K562 (cell line): ENCODE measurements around the gene ANK3. TPM values are rescaled to one million over a fixed set of nuclear protein-coding genes. Genes with fewer than 3 reads are reported as not detected.
A peak's percentile ranks its signal among the peaks of the same experiment; 100 is the strongest.

Source experiments
- ATF3 ChIP-seq, 2 experiments: fragments of 450-650 bp in 1 of 2; sonication (generic) in 1 of 2; formaldehyde crosslinking in 1 of 2; IDR thresholded peaks in 1 of 2; conservative IDR thresholded peaks in 1 of 2; 2 replicates each; pipeline versions ENCODE4 v1.6.1 to v1.8.1; 2016 to 2023; ENCODE audit warnings: mild to moderate bottlenecking in 2 of 2, moderate library complexity in 2 of 2, inconsistent platforms in 1 of 2, missing genetic modification reagents in 1 of 2
- BCL6 ChIP-seq: fragments of 250-450 bp; sonication (Bioruptor Pico); IDR thresholded peaks from 2 replicates; pipeline ENCODE4 v1.4.0; 2020
- ESRRA ChIP-seq: fragments of 450-650 bp; IDR thresholded peaks from 2 replicates; pipeline ENCODE4 v1.6.1; 2014; ENCODE audit warnings: low read depth, mild to moderate bottlenecking, moderate library complexity, borderline replicate concordance
- FOXA3 ChIP-seq, 2 experiments: fragments of 450-650 bp in 1 of 2; sonication (generic) in 1 of 2; formaldehyde crosslinking; IDR thresholded peaks in 1 of 2; conservative IDR thresholded peaks in 1 of 2; 2 replicates each; pipeline versions ENCODE4 v1.4.0 to v1.8.0; 2020 to 2022; ENCODE audit warnings: mild to moderate bottlenecking in 2 of 2, missing genetic modification reagents in 1 of 2
- GATAD2B ChIP-seq: fragments of 450-650 bp; IDR thresholded peaks from 2 replicates; pipeline ENCODE4 v1.6.1; 2017; ENCODE audit warnings: mild to moderate bottlenecking, borderline replicate concordance
- HBP1 ChIP-seq: fragments of 450-650 bp; formaldehyde crosslinking; IDR thresholded peaks from 2 replicates; pipeline ENCODE4 v1.4.0; 2022; ENCODE audit warnings: missing genetic modification characterization
- HIVEP1 ChIP-seq: fragments of 250-450 bp; sonication (Bioruptor Pico); IDR thresholded peaks from 2 replicates; pipeline ENCODE4 v1.4.0; 2020; ENCODE audit warnings: mild to moderate bottlenecking
- HNRNPK ChIP-seq: fragments of 200-400 bp; formaldehyde crosslinking; IDR thresholded peaks from one replicate; pipeline ENCODE4 v1.6.1; 2018; ENCODE audit warnings: mild to moderate bottlenecking, low read depth, low read length; ENCODE audit not compliant: poor library complexity, severe bottlenecking
- MTA2 ChIP-seq: fragments of 450-650 bp; IDR thresholded peaks from 2 replicates; pipeline ENCODE4 v1.6.1; 2016; ENCODE audit warnings: low read depth
- SNIP1 ChIP-seq: fragments of 450-650 bp; IDR thresholded peaks from 2 replicates; pipeline ENCODE4 v1.7.1; 2017; ENCODE audit warnings: low read depth, mild to moderate bottlenecking
- SNRNP70 ChIP-seq: fragments of 200-400 bp; formaldehyde crosslinking; optimal IDR thresholded peaks from 2 replicates; pipeline ENCODE3; 2017; ENCODE audit warnings: low read depth, low read length
- ZBTB17 ChIP-seq: fragments of 450-650 bp; formaldehyde crosslinking; IDR thresholded peaks from 2 replicates; pipeline ENCODE4 v1.4.0; 2020; ENCODE audit warnings: mild to moderate bottlenecking
- ZC3H4 ChIP-seq: sonication (generic); formaldehyde crosslinking; IDR thresholded peaks from 2 replicates; pipeline ENCODE4 v1.9.0; 2021; ENCODE audit warnings: missing genetic modification reagents, borderline replicate concordance
- ZFP1 ChIP-seq: fragments of 450-650 bp; formaldehyde crosslinking; IDR thresholded peaks from 2 replicates; pipeline ENCODE4 v1.4.0; 2020; ENCODE audit warnings: mild to moderate bottlenecking, mixed read lengths
- ZNF146 ChIP-seq: IDR thresholded peaks from one replicate; pipeline ENCODE4 v1.6.1; 2018; ENCODE audit warnings: missing compliant biosample characterization; ENCODE audit not compliant: unreplicated experiment
- ZNF174 ChIP-seq: fragments of 250-450 bp; sonication (Bioruptor Pico); IDR thresholded peaks from 2 replicates; pipeline ENCODE4 v1.4.0; 2020; ENCODE audit warnings: mild to moderate bottlenecking
- ZNF175 ChIP-seq: fragments of 200-800 bp; sonication (Bioruptor generic); IDR thresholded peaks from 2 replicates; pipeline ENCODE4 v1.6.1; 2016; ENCODE audit warnings: low read depth, mild to moderate bottlenecking, missing genetic modification characterization, missing compliant biosample characterization
- ZNF253 ChIP-seq: fragments of 250-450 bp; sonication (Bioruptor Pico); conservative IDR thresholded peaks from 2 replicates; pipeline ENCODE4 v1.6.1; 2021; ENCODE audit warnings: mild to moderate bottlenecking
- ZNF3 ChIP-seq: fragments of 250-450 bp; sonication (Bioruptor Pico); IDR thresholded peaks from 2 replicates; pipeline ENCODE4 v1.5.0; 2021; ENCODE audit warnings: mild to moderate bottlenecking, moderate library complexity
- ZNF668 ChIP-seq: fragments of 250-450 bp; sonication (Bioruptor Pico); IDR thresholded peaks from 2 replicates; pipeline ENCODE4 v1.8.0; 2022; ENCODE audit warnings: mild to moderate bottlenecking, inconsistent platforms
- polyA plus RNA-seq, 8 experiments: library from polyadenylated mRNA; depleted of rRNA in 4 of 8; stranded (reverse) in 5 of 8; unstranded in 3 of 8; fragments of >200 nt; fragmentation: Nextera tagmentation in 2 of 8; fragmentation: Illumina TruSeq in 1 of 8; extraction: Ambion mirVana in 2 of 8; extraction: Trizol in 1 of 8; gene quantifications; 2 replicates each; pipeline versions ENCODE4 v1.2.1 to v1.2.3, GENCODE V29; 2011 to 2014; ENCODE audit warnings: inconsistent platforms in 1 of 8, missing spikeins in 1 of 8
- total RNA-seq, 7 experiments: library from RNA; depleted of rRNA in 6 of 7; stranded (reverse); fragments of >200 nt in 6 of 7; fragmentation: Illumina TruSeq in 2 of 7; extraction: Trizol in 2 of 7; gene quantifications; 2 replicates each; pipeline versions ENCODE4 v1.2.1 to v1.2.3, GENCODE V29; 2011 to 2021; ENCODE audit warnings: low replicate concordance in 1 of 7
- TF ChIP-seq, protein P1 (sequence below): fragments of 250-450 bp; sonication (Bioruptor Pico); IDR thresholded peaks from 2 replicates; pipeline ENCODE4 v1.4.0; 2020; ENCODE audit warnings: mild to moderate bottlenecking
- TF ChIP-seq, protein P2 (sequence below): fragments of 450-650 bp; formaldehyde crosslinking; IDR thresholded peaks from 2 replicates; pipeline ENCODE4 v1.4.0; 2020; ENCODE audit warnings: mild to moderate bottlenecking, moderate library complexity

Gene ANK3
- total and polyA plus RNA-seq, 9 of the 15 experiments (the other 6 are each of a cell fraction or from before 2014, with no cell fraction given), result 10.0 to 32.3 (median 17.9) TPM

DNA sequence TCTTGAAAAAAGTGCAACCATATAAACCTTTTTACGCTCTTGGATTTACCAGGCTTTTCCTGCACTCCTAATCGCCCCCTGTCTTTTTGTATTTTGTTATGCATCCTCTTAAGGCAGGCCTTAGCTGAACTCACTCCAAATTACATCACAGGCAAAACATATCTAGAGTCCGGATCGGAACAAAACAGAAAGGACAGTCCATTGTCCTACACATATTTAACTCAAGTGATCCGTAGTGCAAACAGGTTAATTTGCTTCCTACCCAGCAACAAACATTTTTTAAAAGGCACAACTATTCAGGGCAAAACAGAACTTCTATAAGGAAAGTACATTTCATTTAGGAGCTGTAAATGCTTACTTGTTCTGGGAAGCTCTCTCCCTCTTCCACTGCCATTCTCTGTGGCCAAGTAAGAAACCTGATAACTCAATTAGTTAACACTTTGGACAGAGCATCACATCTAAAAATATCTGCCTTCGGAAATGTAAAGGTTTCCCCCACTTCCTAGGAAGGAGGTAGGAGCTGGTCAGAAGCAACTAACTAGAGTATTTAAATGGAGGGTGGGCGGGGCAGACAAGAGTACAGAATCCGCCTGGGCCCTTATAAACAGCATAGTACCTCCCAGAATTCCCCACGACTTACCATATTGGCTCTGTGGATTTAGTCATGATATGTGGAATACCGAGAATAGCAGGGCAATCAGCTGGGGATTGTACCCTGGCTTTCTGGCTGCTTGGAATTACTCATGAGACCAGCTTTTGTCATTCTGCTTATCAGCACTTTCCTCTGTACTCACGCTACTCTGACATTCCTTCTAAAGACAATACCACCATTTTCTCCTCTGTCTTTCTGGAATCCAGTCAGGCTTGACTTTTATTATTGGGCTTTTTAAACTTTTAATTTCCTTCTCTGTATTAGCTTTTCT, 89.5 kb downstream of the ANK3 start (continued):
- no peak for TF ChIP-seq SNRNP70
- TF ChIP-seq HBP1 (CRISPR knock-in tag), result no peak
- TF ChIP-seq, protein P1, sequence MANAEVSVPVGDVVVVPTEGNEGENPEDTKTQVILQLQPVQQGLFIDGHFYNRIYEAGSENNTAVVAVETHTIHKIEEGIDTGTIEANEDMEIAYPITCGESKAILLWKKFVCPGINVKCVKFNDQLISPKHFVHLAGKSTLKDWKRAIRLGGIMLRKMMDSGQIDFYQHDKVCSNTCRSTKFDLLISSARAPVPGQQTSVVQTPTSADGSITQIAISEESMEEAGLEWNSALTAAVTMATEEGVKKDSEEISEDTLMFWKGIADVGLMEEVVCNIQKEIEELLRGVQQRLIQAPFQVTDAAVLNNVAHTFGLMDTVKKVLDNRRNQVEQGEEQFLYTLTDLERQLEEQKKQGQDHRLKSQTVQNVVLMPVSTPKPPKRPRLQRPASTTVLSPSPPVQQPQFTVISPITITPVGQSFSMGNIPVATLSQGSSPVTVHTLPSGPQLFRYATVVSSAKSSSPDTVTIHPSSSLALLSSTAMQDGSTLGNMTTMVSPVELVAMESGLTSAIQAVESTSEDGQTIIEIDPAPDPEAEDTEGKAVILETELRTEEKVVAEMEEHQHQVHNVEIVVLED, result peak; percentile 31; the same call in 1 of the 2 replicates
- no peak for TF ChIP-seq ZNF668 (CRISPR knock-in tag)
- TF ChIP-seq, protein P2, sequence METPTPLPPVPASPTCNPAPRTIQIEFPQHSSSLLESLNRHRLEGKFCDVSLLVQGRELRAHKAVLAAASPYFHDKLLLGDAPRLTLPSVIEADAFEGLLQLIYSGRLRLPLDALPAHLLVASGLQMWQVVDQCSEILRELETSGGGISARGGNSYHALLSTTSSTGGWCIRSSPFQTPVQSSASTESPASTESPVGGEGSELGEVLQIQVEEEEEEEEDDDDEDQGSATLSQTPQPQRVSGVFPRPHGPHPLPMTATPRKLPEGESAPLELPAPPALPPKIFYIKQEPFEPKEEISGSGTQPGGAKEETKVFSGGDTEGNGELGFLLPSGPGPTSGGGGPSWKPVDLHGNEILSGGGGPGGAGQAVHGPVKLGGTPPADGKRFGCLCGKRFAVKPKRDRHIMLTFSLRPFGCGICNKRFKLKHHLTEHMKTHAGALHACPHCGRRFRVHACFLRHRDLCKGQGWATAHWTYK (CRISPR knock-in tag), result peak; percentile 50
- TF ChIP-seq HIVEP1 (CRISPR knock-in tag), result 0 out of 2 replicates have a peak, but pooled peaks have one; percentile 45
- TF ChIP-seq SNIP1, result 0 out of 2 replicates have a peak, but pooled peaks have one; percentile 10
- peak; percentile 58 for TF ChIP-seq GATAD2B
- no peak for TF ChIP-seq ZNF3
- peak in 1 of 2 experiments; percentile 32; a peak in 1 of 4 replicates for TF ChIP-seq FOXA3 (CRISPR knock-in tag; conservative IDR thresholded peaks at IDR 0.05 in 1 of 2, IDR thresholded peaks at IDR 0.05 in 1 of 2)
- peak; percentile 76; the same call in 1 of the 2 replicates for TF ChIP-seq ZNF175 (CRISPR knock-in tag)
- TF ChIP-seq ZBTB17 (CRISPR knock-in tag), result peak; percentile 98
- no peak for TF ChIP-seq ZNF146
- peak; percentile 51; the same call in 1 of the 2 replicates for TF ChIP-seq ATF3 (IDR thresholded peaks at IDR 0.05)
- TF ChIP-seq ATF3 (CRISPR knock-in tag; conservative IDR thresholded peaks at IDR 0.05), result no peak
- TF ChIP-seq ESRRA, result 0 out of 2 replicates have a peak, but pooled peaks have one; percentile 17
- no peak for TF ChIP-seq HNRNPK
- TF ChIP-seq BCL6 (CRISPR knock-in tag), result no peak
- TF ChIP-seq ZNF253 (CRISPR knock-in tag), result no peak
- no peak for TF ChIP-seq ZNF174 (CRISPR knock-in tag)
- 0 out of 2 replicates have a peak, but pooled peaks have one; percentile 11 for TF ChIP-seq ZFP1
- TF ChIP-seq MTA2, result no peak; the same call in 1 of the 2 replicates
- TF ChIP-seq ZC3H4 (CRISPR knock-in tag), result no peak
